OCI-LY7 (cell line): Measurements from ENCODE around the gene IL9R.
"Not testable (repeated sequence)": the region's sequence is repeated elsewhere in the genome, so short reads cannot be mapped to it uniquely, and the experiment has no call there.

Source experiments
- CTCF ChIP-seq: fragments of 200-600 bp; sonication (generic); conservative IDR thresholded peaks from 2 replicates; pipeline ENCODE4 v1.5.1; 2014; ENCODE audit warnings: mild to moderate bottlenecking, antibody characterized with exemption, low read length, moderate library complexity, mixed read lengths
- EZH2phosphoT487 ChIP-seq: fragments of 200-600 bp; sonication (generic); IDR thresholded peaks from 2 replicates; pipeline ENCODE4 v1.6.1; 2018; ENCODE audit warnings: low read depth, borderline replicate concordance, mild to moderate bottlenecking, mixed run types, antibody characterized with exemption, low read length, moderate library complexity, mixed read lengths

- TF ChIP-seq CTCF, EZH2phosphoT487: not testable (repeated sequence)
Measured at GRCh38 chrX:156019846-156020245, 22.4 kb downstream of the IL9R start.
